GM18858 (cell line): ENCODE data around the gene CEP72.
"Not testable (repeated sequence)": the region's sequence is repeated elsewhere in the genome, so short reads cannot be mapped to it uniquely, and the experiment has no call there.

Experiments used
- ATAC-seq: cut with Tn5 transposase; IDR thresholded peaks from one replicate; pipeline ENCODE4 v1.9.1; 2021; ENCODE audit not compliant: unreplicated experiment

The CEP72 gene

GRCh38 chr5:612498-613424 lies 621 bp downstream of the CEP72 start:
- peak; percentile 20 for ATAC-seq

- ATAC-seq: no peak
These were observed 4.4 kb downstream of the CEP72 start for GRCh38 chr5:616484-617039.

- ATAC-seq: no peak
These were observed 5.8 kb downstream of the CEP72 start for GRCh38 chr5:617896-618295.

- no peak for ATAC-seq
These were observed 6.3 kb downstream of the CEP72 start for GRCh38 chr5:618450-618849.

GRCh38 chr5:619444-619843 lies 7.3 kb downstream of the CEP72 start:
- no peak for ATAC-seq

- ATAC-seq: no peak
These were observed 8.0 kb downstream of the CEP72 start for GRCh38 chr5:620152-620551.

- no peak for ATAC-seq
These were observed 8.5 kb downstream of the CEP72 start for GRCh38 chr5:620586-621180.

GRCh38 chr5:621341-621761 lies 9.2 kb downstream of the CEP72 start:
- no peak for ATAC-seq

GRCh38 chr5:622359-622758 lies 10.2 kb downstream of the CEP72 start:
- no peak for ATAC-seq

GRCh38 chr5:622946-623522 lies 10.9 kb downstream of the CEP72 start:
- no peak for ATAC-seq

GRCh38 chr5:623531-623930 lies 11.4 kb downstream of the CEP72 start:
- ATAC-seq: no peak

GRCh38 chr5:624118-624950 lies 12.2 kb downstream of the CEP72 start:
- ATAC-seq: no peak

- ATAC-seq: no peak
These were observed 12.8 kb downstream of the CEP72 start for GRCh38 chr5:624951-625230.

- no peak for ATAC-seq
These were observed 13.4 kb downstream of the CEP72 start for GRCh38 chr5:625516-625915.

- no peak for ATAC-seq
These were observed 14.7 kb downstream of the CEP72 start for GRCh38 chr5:626850-627249.

- ATAC-seq: no peak
These were observed 15.7 kb downstream of the CEP72 start for GRCh38 chr5:627840-628239.

GRCh38 chr5:628351-629205 lies 16.4 kb downstream of the CEP72 start:
- ATAC-seq: not testable (repeated sequence)

- ATAC-seq: no peak
These were observed 21.4 kb downstream of the CEP72 start for GRCh38 chr5:633501-633955.

GRCh38 chr5:634191-634590 lies 22.1 kb downstream of the CEP72 start:
- no peak for ATAC-seq
